Uterus (tissue), 4 donors: ENCODE data around the gene BMPR1A. TPM values are rescaled to one million over a fixed set of nuclear protein-coding genes. Genes with fewer than 3 reads are reported as not detected.

Source experiments
- DNase-seq, 2 donors: peaks; one replicate each; pipeline ENCODE4 v3.0.0-alpha.2; 2019 to 2020
- H3K27ac ChIP-seq, 2 donors: fragments of 200-600 bp; sonication (generic); 1 replicate in 1 of 2; 2 replicates in 1 of 2; pipeline ENCODE4 v1.5.1; 2016 to 2018
- H3K27me3 ChIP-seq, 2 donors: fragments of 200-600 bp; sonication (generic); one replicate each; pipeline ENCODE4 v1.5.1; 2018 to 2019; ENCODE audit warnings: control low read depth in 1 of 2
- H3K36me3 ChIP-seq, 2 donors: fragments of 200-600 bp; sonication (generic); one replicate each; pipeline ENCODE4 v1.5.1; 2019; ENCODE audit warnings: control low read depth in 1 of 2
- H3K4me1 ChIP-seq, 2 donors: fragments of 200-600 bp; sonication (generic); one replicate each; pipeline ENCODE4 v1.5.1; 2018 to 2019; ENCODE audit warnings: control low read depth in 1 of 2
- H3K4me3 ChIP-seq, 2 donors: fragments of 200-600 bp; sonication (generic); 1 replicate in 1 of 2; 2 replicates in 1 of 2; pipeline ENCODE4 v1.5.1; 2018 to 2019; ENCODE audit warnings: mild to moderate bottlenecking in 1 of 2
- H3K9me3 ChIP-seq, 2 donors: fragments of 200-600 bp; sonication (generic); one replicate each; pipeline ENCODE4 v1.5.1; 2019; ENCODE audit warnings: control low read depth in 1 of 2
- CTCF ChIP-seq, 4 experiments: fragments of 200-600 bp in 2 of 4; fragments of 450-650 bp in 2 of 4; sonication (generic) in 2 of 4; IDR thresholded peaks; one replicate each; pipeline ENCODE4 v1.5.1; 2016 to 2019; ENCODE audit warnings: antibody characterized with exemption in 4 of 4, mild to moderate bottlenecking in 2 of 4, moderate library complexity in 1 of 4
- POLR2A ChIP-seq, 2 donors: fragments of 450-650 bp; IDR thresholded peaks; one replicate each; pipeline ENCODE4 v1.6.1; 2016; ENCODE audit warnings: antibody characterized with exemption in 2 of 2, mild to moderate bottlenecking in 1 of 2, moderate library complexity in 1 of 2
- intact Hi-C: fragments of 100-400 bp; cut with DNase I; formaldehyde crosslinking; loops from one replicate; pipeline ENCODE4 v1.15.1; 2023; ENCODE audit warnings: low total_unique reads
- total RNA-seq, 4 donors: library from RNA; depleted of rRNA in 3 of 4; stranded (reverse); fragments of >200 nt in 3 of 4; gene quantifications; one replicate each; pipeline versions ENCODE4 v1.1.0 to v1.2.4, GENCODE V29; 2014 to 2023
- donor health status: DM: yes; HTN: yes; CAD: no.

BMPR1A gene
- total RNA-seq, 4 donors from 2014 or later: 27.4 to 175 (median 69.2) TPM

GRCh38 chr10:86867149-86867548 lies 110.7 kb downstream of the BMPR1A start:
- H3K27me3 ChIP-seq: no peaks in the 10 kb centered on the region
- H3K4me1 ChIP-seq: peaks cover 0 to 5% of the 10 kb centered on the region in 2 donors
- H3K4me3 ChIP-seq: no peak overlapping the region
- intact Hi-C loops: no loop called here
- no peak overlapping the region for H3K27ac ChIP-seq
- no peak for DNase-seq
- no peaks in the 10 kb centered on the region for H3K9me3 ChIP-seq
- TF ChIP-seq CTCF (IDR thresholded peaks at IDR 0.05) (no peak), POLR2A (IDR thresholded peaks at IDR 0.05) (no peak)
- no peaks in the 10 kb centered on the region for H3K36me3 ChIP-seq

- Histone ChIP-seq H3K4me1 (peaks cover 0 to 5% of the 10 kb centered on the region in 2 donors), H3K4me3 (no peak overlapping the region), H3K9me3 (no peaks in the 10 kb centered on the region), H3K27ac (no peak overlapping the region), H3K27me3 (no peaks in the 10 kb centered on the region), H3K36me3 (no peaks in the 10 kb centered on the region)
- DNase-seq: no peak
- intact Hi-C loops: no loop called here
- TF ChIP-seq POLR2A (IDR thresholded peaks at IDR 0.05) (no peak), CTCF (IDR thresholded peaks at IDR 0.05) (no peak)
These were observed 111.9 kb downstream of the BMPR1A start for GRCh38 chr10:86868353-86868752.

- peaks cover 0 to 5% of the 10 kb centered on the region in 2 donors for H3K4me1 ChIP-seq
- intact Hi-C loops: no loop called here
- no peak for TF ChIP-seq POLR2A (IDR thresholded peaks at IDR 0.05)
- no peak for TF ChIP-seq CTCF (IDR thresholded peaks at IDR 0.05)
- no peak for DNase-seq
- H3K4me3 ChIP-seq: no peak overlapping the region
- H3K36me3 ChIP-seq: no peaks in the 10 kb centered on the region
- no peak overlapping the region for H3K27ac ChIP-seq
- no peaks in the 10 kb centered on the region for H3K9me3 ChIP-seq
- no peaks in the 10 kb centered on the region for H3K27me3 ChIP-seq
These were observed 114.3 kb downstream of the BMPR1A start for GRCh38 chr10:86870679-86871078.

- Histone ChIP-seq H3K9me3 (no peaks in the 10 kb centered on the region), H3K4me3 (no peak overlapping the region), H3K4me1 (peaks cover 0 to 5% of the 10 kb centered on the region in 2 donors), H3K27me3 (no peaks in the 10 kb centered on the region), H3K27ac (no peak overlapping the region), H3K36me3 (no peaks in the 10 kb centered on the region)
- TF ChIP-seq POLR2A (IDR thresholded peaks at IDR 0.05): no peak
- TF ChIP-seq CTCF (IDR thresholded peaks at IDR 0.05): no peak
- no peak for DNase-seq
- intact Hi-C loops: no loop called here
These were observed 115.3 kb downstream of the BMPR1A start for GRCh38 chr10:86871563-86872183.

GRCh38 chr10:86872757-86873156 lies 116.3 kb downstream of the BMPR1A start:
- intact Hi-C loops: no loop called here

More at GRCh38 chr10:86872757-86873156, 116.3 kb downstream of the BMPR1A start:
- DNase-seq: no peak
- H3K36me3 ChIP-seq: no peaks in the 10 kb centered on the region
- H3K27ac ChIP-seq: no peak overlapping the region
- H3K27me3 ChIP-seq: no peaks in the 10 kb centered on the region
- H3K4me1 ChIP-seq: no peaks in the 10 kb centered on the region
- TF ChIP-seq CTCF (IDR thresholded peaks at IDR 0.05): no peak
- TF ChIP-seq POLR2A (IDR thresholded peaks at IDR 0.05): no peak
- no peak overlapping the region for H3K4me3 ChIP-seq
- no peaks in the 10 kb centered on the region for H3K9me3 ChIP-seq
